MV-4-11 (cell line): Measurements from ENCODE around the gene ATG7.
"Not testable (repeated sequence)": the region's sequence is repeated elsewhere in the genome, so short reads cannot be mapped to it uniquely, and the experiment has no call there.

Source experiments
- DNase-seq: peaks from one replicate; lab custom pipeline; 2025; lab: John Stamatoyannopoulos, UW

The ATG7 gene

DNA sequence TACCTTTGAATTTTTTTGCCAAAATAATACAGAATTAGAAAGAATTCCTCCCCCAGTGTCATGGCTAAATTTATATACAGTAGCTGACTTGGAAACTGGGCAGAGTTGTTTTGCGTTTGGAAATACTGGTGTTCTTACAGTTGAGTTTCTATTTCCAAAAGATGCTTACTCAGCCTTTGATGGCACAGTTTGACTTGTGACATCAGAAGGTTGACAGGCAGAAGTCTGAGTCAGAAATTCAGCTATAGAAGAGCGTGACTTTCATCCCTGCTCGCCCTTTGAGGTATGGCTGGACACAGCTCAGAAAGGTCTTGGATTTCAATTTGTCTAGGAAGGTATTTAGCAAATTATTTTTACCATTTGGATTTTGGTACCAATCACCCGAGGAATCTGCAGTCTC lies 195.7 kb downstream of the ATG7 start:
- DNase-seq: no peak

GRCh38 chr3:11470031-11470853 lies 198.0 kb downstream of the ATG7 start:
- no peak for DNase-seq

DNA sequence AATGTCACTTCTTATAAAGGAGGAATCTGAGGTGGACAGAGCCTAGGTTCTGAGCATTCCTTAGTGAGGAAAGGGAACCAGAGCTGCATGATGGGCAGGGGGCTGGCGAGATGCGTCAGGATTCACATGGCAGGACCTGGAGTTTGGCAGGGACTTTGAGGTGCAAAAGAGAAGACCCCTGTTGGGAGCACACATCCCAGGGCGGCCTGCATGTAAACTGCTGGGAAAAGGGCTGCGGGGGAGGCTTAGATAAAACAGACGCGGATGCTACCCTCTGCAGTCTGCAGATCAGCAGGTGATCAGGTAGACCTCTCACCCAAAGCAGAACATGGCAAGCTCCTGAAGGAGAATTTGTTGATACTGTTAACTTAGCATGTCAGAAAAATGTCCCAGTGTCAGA lies 203.1 kb downstream of the ATG7 start:
- DNase-seq: no peak

DNA sequence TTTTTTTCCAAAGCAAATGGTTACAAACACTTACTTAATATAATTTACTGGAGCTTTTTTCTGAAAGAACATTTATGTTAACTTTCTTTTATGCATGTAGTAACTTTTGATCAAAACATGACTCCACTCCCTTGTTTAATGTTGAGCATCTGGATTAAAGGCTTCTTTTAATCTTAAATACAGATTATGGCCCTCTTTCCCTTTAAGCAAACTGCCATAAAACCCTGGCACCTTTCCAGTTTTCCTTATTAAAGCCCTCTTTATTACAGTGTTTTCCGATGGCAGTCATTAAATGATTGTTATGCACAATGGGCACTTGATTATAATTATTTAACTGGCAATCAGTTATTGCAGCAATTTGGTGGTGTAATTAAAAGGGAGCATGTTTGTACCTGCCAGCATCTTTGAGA lies 204.5 kb downstream of the ATG7 start:
- no peak for DNase-seq

DNA sequence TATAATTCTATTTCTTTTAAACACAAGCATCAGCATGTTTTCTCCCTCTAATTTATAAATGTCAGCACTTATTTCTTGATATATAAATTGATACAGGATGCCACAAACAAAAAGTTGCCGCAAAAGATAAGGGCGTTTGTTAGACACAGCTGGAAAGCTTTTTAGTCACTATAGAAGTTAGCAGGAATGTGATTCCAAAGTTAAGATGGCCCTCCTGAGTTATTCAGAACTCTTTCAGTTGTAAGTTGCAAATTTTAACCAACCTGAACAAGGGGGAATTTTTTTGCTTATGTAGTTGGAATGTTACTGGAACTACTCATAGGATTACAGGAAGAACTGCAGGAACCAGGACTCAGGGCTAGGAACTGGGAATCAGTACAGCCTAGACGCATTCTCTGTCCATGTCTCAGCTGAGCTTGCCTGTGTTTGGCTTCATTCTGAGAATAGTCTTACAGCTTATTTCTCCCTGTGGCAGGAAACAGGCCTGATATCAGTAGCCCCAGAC lies 205.3 kb downstream of the ATG7 start:
- DNase-seq: no peak

DNA sequence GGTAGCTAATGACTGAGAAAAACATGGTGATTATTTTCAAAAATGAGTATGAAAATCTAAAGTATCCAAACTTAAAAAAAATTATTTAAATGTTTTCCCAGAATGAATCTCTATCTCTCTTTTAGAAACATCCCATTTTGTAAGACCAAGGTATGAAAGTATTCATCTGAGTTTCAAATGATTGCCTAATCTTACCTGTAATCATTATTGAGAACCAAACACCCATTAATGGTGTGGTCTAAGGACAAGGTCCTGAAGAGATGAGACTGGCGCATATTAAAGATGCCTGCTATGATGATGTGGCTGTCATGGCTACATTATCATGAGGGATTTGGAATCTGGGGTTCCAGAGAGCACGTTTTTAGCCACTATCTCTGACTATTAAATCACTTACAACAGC lies 206.0 kb downstream of the ATG7 start:
- no peak for DNase-seq

DNA sequence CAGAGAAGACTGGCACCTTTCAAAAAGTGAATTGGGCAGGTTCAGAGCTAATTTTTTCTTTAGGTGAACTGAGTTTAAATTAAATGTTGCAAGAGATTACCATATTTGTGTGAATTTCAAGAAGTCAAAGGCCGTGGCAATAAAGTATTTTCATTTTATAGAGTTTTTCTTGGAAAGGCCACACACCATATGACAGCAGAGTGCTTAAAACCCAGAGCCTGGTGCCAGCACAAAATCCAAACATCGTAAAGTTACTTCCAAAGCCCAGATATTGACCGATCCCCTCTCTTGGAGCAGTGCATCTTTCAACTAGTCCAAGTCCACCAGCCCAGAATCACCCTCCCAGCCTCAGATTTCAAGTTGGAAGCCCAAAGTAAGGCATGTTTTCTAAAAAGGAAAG lies 207.0 kb downstream of the ATG7 start:
- DNase-seq: no peak

GRCh38 chr3:11480663-11481298 lies 208.6 kb downstream of the ATG7 start:
- no peak for DNase-seq

GRCh38 chr3:11481556-11481955 lies 209.4 kb downstream of the ATG7 start:
- no peak for DNase-seq

- no peak for DNase-seq
Observed at GRCh38 chr3:11482021-11482420, 209.8 kb downstream of the ATG7 start.

DNA sequence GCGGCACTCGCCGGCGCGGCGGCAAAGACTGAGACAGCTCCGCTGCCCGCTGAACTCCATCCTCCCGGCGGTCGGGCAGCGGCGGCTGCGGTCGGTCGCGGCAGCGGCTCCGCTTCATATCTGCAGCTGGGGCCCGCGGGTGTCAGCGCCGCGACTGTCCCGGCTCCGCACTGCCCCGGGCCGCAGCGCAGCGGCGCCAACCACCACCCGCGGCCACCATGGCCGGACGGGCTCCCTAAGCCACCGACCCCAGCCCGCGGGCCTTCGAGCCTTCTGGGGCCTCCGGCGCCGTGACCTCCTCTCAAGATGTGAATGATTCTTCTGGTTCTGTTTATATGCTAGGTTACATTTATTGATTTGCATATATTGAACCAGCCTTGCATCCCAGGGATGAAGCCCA lies 216.2 kb downstream of the ATG7 start:
- DNase-seq: not testable (repeated sequence)

DNA sequence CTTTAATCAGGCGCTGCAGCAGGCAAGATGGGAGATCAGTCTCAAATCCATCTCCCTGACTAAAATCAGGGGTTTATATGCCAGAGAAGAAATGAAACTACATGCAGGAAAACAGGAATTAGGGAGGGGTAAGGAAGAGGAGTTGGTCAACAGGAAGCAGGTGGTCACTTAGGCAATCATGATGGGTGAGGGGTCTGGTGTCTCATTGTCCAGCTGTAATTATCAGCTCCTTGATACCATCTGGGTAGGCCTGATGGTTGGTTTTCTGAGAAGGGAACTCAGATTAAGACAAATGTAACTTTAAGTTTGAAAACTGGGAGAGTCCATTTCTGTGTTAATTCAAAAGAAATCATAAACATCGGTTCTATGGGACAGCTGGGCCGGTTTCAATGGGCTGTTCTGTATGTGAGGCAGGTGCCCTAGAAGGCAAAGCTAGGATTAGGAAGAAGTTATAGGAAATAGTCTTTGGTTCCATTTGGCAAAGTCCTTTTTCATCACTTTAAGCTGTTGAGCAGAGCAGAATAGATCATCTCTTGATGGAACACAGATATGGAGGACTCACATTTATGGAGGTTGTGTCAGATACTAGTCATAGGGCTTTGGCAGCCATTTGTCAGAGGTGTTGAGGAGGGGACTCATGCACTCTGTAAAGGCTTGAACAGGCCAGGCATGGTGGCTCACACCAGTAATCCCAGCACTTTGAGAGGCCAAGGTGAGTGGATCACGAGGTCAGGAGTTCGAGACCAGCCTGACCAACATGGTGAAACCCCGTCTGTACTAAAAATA lies 222.1 kb downstream of the ATG7 start:
- DNase-seq: peak; percentile 83

DNA sequence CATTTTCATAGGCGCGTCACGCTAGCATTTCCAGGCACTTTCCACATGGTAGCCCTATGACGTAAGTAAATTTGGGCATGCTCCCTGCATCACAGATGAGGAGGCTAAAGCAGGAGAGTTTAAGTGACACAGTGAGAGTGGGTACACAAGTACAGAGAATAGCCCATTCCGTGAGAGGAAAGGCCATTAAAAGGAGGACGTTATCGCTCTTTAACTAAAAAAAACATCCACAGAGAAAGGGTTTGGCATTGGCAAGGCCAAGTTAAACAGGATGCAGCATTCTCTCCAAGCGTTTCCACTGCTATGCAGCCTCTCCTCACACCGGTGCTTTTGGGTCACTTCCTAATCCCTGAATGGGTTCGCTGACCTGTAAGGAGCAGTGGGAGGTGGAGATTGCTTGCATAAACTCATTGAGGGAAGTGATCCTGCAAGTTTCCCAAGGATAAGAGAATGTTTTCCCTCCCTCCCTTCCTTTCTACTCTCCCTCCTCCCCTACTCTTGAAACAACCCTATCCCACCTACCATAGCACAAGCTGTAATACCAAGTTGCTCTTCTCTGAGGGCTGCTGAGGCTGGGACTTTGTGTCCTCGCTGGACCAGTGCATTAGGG lies 223.9 kb downstream of the ATG7 start:
- DNase-seq: no peak

- DNase-seq: no peak
Observed at GRCh38 chr3:11498177-11498576, 226.0 kb downstream of the ATG7 start.

DNA sequence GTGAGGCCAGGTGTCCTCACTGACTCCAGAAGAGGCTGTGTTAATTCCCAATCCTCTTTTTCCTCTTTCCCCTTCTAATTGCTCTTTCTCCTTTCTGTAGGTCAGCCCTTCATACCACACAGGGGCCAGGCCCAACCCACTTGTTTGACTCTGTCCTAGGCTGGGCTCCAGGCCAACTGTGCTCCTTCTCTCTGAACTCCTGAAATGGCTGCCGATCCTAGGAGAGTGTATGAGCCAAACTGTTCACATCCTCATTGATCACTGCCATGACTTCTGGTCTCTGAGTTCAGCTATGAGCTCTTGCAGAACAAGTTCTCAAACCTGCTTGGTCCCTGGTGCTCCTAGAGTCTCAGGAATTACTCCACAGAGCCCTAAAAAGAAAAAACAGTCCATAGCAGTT lies 226.4 kb downstream of the ATG7 start:
- no peak for DNase-seq

GRCh38 chr3:11499144-11499543 lies 226.9 kb downstream of the ATG7 start:
- DNase-seq: no peak

DNA sequence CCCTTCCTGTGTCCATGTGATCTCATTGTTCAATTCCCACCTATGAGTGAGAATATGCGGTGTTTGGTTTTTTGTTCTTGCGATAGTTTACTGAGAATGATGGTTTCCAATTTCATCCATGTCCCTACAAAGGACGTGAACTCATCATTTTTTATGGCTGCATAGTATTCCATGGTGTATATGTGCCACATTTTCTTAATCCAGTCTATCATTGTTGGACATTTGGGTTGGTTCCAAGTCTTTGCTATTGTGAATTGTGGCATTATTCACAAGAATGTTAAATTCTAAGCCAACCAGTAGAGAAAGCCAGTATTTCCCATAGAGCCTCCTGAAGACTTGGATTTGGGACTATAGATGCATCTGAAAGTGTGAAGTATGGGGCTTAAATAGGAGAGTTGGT lies 230.2 kb downstream of the ATG7 start:
- not testable (repeated sequence) for DNase-seq

- DNase-seq: peak; percentile 41
Observed at GRCh38 chr3:11507719-11508118, 235.5 kb downstream of the ATG7 start.

- no peak for DNase-seq
Observed at GRCh38 chr3:11508346-11509172, 236.4 kb downstream of the ATG7 start.

- peak; percentile 43 for DNase-seq
Observed at GRCh38 chr3:11509173-11510000, 237.2 kb downstream of the ATG7 start.

- DNase-seq: no peak
Observed at GRCh38 chr3:11510001-11510340, 237.8 kb downstream of the ATG7 start.
